ENCODE data around the gene WWOX. TPM values are rescaled to one million over a fixed set of nuclear protein-coding genes. Genes with fewer than 3 reads are reported as not detected.

The WWOX gene
- total and polyA plus RNA-seq, 2 of the 13 experiments (the other 11 are each of a cell fraction or from before 2014, with no cell fraction given): 9.1 to 37.4 TPM

GRCh38 chr16:78706637-78707036 is 607.2 kb downstream of the WWOX start (continued):
- TF ChIP-seq ARID5B (CRISPR knock-in tag; IDR thresholded peaks at IDR 0.05) (peak; percentile 78), ZNF598 (CRISPR knock-in tag; IDR thresholded peaks at IDR 0.05; ENCODE audit: borderline replicate concordance) (0 out of 2 replicates have a peak, but pooled peaks have one; percentile 56), POLR2G (IDR thresholded peaks at IDR 0.05; ENCODE audit: low read depth, low read length) (no peak), NCOA2 (CRISPR knock-in tag; IDR thresholded peaks at IDR 0.05) (0 out of 2 replicates have a peak, but pooled peaks have one; percentile 39), MIER3 (CRISPR knock-in tag; IDR thresholded peaks at IDR 0.05; ENCODE audit: borderline replicate concordance) (no peak), SIN3A (IDR thresholded peaks at IDR 0.05; ENCODE audit: borderline replicate concordance, low read depth, low read length) (no peak), NCOR1 (IDR thresholded peaks at IDR 0.05; ENCODE audit: borderline replicate concordance, low read length) (no peak), SATB2 (CRISPR knock-in tag; IDR thresholded peaks at IDR 0.05) (no peak), EP300 (IDR thresholded peaks at IDR 0.05; ENCODE audit: low read depth in 2 of 2, low read length in 2 of 2) (peak in 1 of 2 experiments; percentile 46; a peak in 1 of 4 replicates), EP300 (CRISPR knock-in tag; IDR thresholded peaks at IDR 0.05; ENCODE audit: borderline replicate concordance) (no peak), SNAPC5 (CRISPR knock-in tag; IDR thresholded peaks at IDR 0.05; ENCODE audit: borderline replicate concordance) (no peak), TFDP2 (CRISPR knock-in tag; IDR thresholded peaks at IDR 0.05) (peak; percentile 48; the same call in 1 of the 2 replicates), ZNF207 (IDR thresholded peaks at IDR 0.05; ENCODE audit: borderline replicate concordance) (no peak), HNF4A (CRISPR knock-in tag; IDR thresholded peaks at IDR 0.05) (peak; percentile 57), IKZF5 (CRISPR knock-in tag; IDR thresholded peaks at IDR 0.05) (peak; percentile 18; the same call in 1 of the 2 replicates), ZFP37 (CRISPR knock-in tag; IDR thresholded peaks at IDR 0.05; ENCODE audit: borderline replicate concordance) (no peak), NRL (CRISPR knock-in tag; IDR thresholded peaks at IDR 0.05; ENCODE audit: borderline replicate concordance) (no peak), ZNF678 (CRISPR knock-in tag; IDR thresholded peaks at IDR 0.05) (no peak), SKI (IDR thresholded peaks at IDR 0.05; ENCODE audit: partially characterized antibody) (peak; percentile 18), ZNF615 (CRISPR knock-in tag; IDR thresholded peaks at IDR 0.05; ENCODE audit: borderline replicate concordance) (no peak), GPBP1L1 (CRISPR knock-in tag; IDR thresholded peaks at IDR 0.05) (no peak), PRPF4 (IDR thresholded peaks at IDR 0.05; ENCODE audit: low read depth, low read length, poor library complexity, severe bottlenecking) (no peak), NFATC3 (CRISPR knock-in tag; IDR thresholded peaks at IDR 0.05) (no peak), SALL1 (CRISPR knock-in tag; IDR thresholded peaks at IDR 0.05) (peak; percentile 72)
